MM.1S (cell line): Measurements from ENCODE around the gene GMPPA.
A peak's percentile ranks its signal among the peaks of the same experiment; 100 is the strongest.

Source experiments
- DNase-seq: peaks from one replicate; pipeline ENCODE4 v3.0.0-alpha.2; 2015
- H2AFZ ChIP-seq: fragments of 300-600 bp; sonication (generic); 2 replicates; pipeline ENCODE4 v1.6.0; 2016; ENCODE audit warnings: antibody characterized with exemption, low read length
- H3F3A ChIP-seq: fragments of 300-600 bp; sonication (generic); 2 replicates; pipeline ENCODE4 v1.6.1; 2016; ENCODE audit warnings: mild to moderate bottlenecking, antibody characterized with exemption, low read length, moderate library complexity, mixed read lengths; ENCODE audit not compliant: insufficient read depth
- H3K27ac ChIP-seq: fragments of 300-600 bp; sonication (generic); 2 replicates; pipeline ENCODE4 v1.5.1; 2016; ENCODE audit warnings: mild to moderate bottlenecking, low read length
- H3K27me3 ChIP-seq: fragments of 300-600 bp; sonication (generic); replicated peaks from 2 replicates; pipeline ENCODE4 v1.6.0; 2016; ENCODE audit warnings: low read length; ENCODE audit not compliant: insufficient read depth
- H3K36me3 ChIP-seq: fragments of 300-600 bp; sonication (generic); replicated peaks from 2 replicates; pipeline ENCODE4 v1.6.1; 2016; ENCODE audit warnings: mild to moderate bottlenecking, low read length, mixed read lengths; ENCODE audit not compliant: insufficient read depth
- H3K4me1 ChIP-seq: fragments of 300-600 bp; sonication (generic); 2 replicates; pipeline ENCODE4 v1.6.1; 2016; ENCODE audit warnings: low read length, mixed read lengths
- H3K4me2 ChIP-seq: fragments of 300-600 bp; sonication (generic); 2 replicates; pipeline ENCODE4 v1.6.0; 2016; ENCODE audit warnings: low read depth, low read length
- H3K4me3 ChIP-seq: fragments of 300-600 bp; sonication (generic); 2 replicates; pipeline ENCODE4 v1.5.1; 2016; ENCODE audit warnings: low read length, mixed read lengths
- H3K79me2 ChIP-seq: fragments of 300-600 bp; sonication (generic); 2 replicates; pipeline ENCODE4 v1.6.1; 2016; ENCODE audit warnings: mixed run types, low read length, mixed read lengths
- H3K9ac ChIP-seq: fragments of 300-600 bp; sonication (generic); 2 replicates; pipeline ENCODE4 v1.6.1; 2016; ENCODE audit warnings: low read length, mixed read lengths
- H3K9me2 ChIP-seq: fragments of 300-600 bp; sonication (generic); replicated peaks from 2 replicates; pipeline ENCODE4 v1.6.1; 2016; ENCODE audit warnings: mild to moderate bottlenecking, low read length, mixed read lengths; ENCODE audit not compliant: insufficient read depth
- H3K9me3 ChIP-seq: fragments of 300-600 bp; sonication (generic); replicated peaks from 2 replicates; pipeline ENCODE4 v1.6.1; 2016; ENCODE audit warnings: mild to moderate bottlenecking, low read length, mixed read lengths; ENCODE audit not compliant: insufficient read depth
- H4K20me1 ChIP-seq: fragments of 300-600 bp; sonication (generic); 2 replicates; pipeline ENCODE4 v1.6.1; 2016; ENCODE audit warnings: mild to moderate bottlenecking, low read length, moderate library complexity, mixed read lengths; ENCODE audit not compliant: insufficient read depth
- EZH2 ChIP-seq: fragments of 300-600 bp; sonication (generic); optimal IDR thresholded peaks from 2 replicates; pipeline ENCODE3; 2017; ENCODE audit warnings: low read depth, mild to moderate bottlenecking, antibody characterized with exemption, low read length, mixed read lengths
- EZH2phosphoT487 ChIP-seq: fragments of 300-600 bp; sonication (generic); IDR thresholded peaks from 2 replicates; pipeline ENCODE4 v1.6.1; 2018; ENCODE audit warnings: antibody characterized with exemption, low read length
- TF ChIP-seq, protein P1 (sequence below): fragments of 300-600 bp; sonication (generic); IDR thresholded peaks from 2 replicates; pipeline ENCODE4 v1.5.1; 2016; ENCODE audit warnings: antibody characterized with exemption, low read length, mixed read lengths

Gene GMPPA

DNA sequence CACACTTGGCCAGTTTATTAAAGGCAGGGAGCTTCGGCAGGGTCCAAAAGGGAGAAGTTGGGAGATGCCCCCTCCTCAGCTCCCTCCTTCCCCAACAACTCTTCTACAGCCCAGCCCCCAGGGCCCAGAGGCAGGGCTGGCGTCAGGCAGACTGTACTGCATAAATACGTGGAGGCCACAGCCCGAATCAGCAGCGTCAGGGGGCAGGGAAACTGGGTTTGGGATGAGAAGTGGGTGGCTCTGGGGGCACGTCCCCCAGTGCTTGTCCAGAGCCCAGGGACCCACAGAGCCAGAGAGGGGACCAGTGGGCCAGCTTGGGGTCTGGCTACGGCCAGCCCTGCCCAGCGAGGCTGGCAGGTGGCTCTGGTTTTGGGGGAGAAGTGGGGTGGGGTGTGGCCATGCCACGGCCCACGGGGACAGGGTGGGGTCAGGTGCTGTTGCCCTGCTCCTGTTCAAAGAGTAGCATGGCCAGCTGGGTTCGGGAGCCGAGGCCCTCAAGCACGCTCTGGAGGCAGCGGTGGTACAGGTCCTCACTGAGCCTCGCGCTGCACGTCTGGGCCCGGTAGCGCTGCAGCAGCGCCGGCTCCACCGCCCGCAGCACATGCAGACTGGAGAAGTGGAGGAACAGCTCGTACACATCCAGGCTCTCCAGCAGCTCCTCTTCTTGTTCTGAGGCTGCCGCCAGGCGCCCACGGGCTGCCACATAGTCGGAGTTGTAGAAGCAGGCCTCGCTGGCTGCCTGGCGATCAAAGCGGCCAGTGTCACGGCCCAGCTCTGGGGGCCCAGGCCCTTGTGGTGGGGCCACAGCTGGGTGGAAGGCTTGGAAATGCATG, 40.5 kb downstream of the GMPPA start:
- DNase-seq: no peak
- H3K9me2 ChIP-seq: no peaks in the 10 kb centered on the region
- H2AFZ ChIP-seq: no peak overlapping the region
- H3K4me1 ChIP-seq: 0 out of 2 replicates have a peak, but pooled peaks cover 1% of the 10 kb centered on the region
- peaks cover 9% of the 10 kb centered on the region for H3F3A ChIP-seq
- H3K36me3 ChIP-seq: no peaks in the 10 kb centered on the region
- H3K27ac ChIP-seq: no peak overlapping the region
- H3K9me3 ChIP-seq: no peaks in the 10 kb centered on the region
- no peak overlapping the region for H3K4me2 ChIP-seq
- H3K4me3 ChIP-seq: no peak overlapping the region
- no peak overlapping the region for H3K9ac ChIP-seq
- TF ChIP-seq EZH2: no peak
- TF ChIP-seq EZH2phosphoT487: no peak
- TF ChIP-seq, protein P1, sequence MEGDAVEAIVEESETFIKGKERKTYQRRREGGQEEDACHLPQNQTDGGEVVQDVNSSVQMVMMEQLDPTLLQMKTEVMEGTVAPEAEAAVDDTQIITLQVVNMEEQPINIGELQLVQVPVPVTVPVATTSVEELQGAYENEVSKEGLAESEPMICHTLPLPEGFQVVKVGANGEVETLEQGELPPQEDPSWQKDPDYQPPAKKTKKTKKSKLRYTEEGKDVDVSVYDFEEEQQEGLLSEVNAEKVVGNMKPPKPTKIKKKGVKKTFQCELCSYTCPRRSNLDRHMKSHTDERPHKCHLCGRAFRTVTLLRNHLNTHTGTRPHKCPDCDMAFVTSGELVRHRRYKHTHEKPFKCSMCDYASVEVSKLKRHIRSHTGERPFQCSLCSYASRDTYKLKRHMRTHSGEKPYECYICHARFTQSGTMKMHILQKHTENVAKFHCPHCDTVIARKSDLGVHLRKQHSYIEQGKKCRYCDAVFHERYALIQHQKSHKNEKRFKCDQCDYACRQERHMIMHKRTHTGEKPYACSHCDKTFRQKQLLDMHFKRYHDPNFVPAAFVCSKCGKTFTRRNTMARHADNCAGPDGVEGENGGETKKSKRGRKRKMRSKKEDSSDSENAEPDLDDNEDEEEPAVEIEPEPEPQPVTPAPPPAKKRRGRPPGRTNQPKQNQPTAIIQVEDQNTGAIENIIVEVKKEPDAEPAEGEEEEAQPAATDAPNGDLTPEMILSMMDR: no peak
- H3K79me2 ChIP-seq: peaks cover 11% of the 10 kb centered on the region
- no peaks in the 10 kb centered on the region; the same call in 1 of the 2 replicates for H3K27me3 ChIP-seq
- H4K20me1 ChIP-seq: no peaks in the 10 kb centered on the region

- TF ChIP-seq, protein P1: no peak
- TF ChIP-seq EZH2phosphoT487: no peak
- no peak for TF ChIP-seq EZH2
- H3K9ac ChIP-seq: no peak overlapping the region
- H3K79me2 ChIP-seq: peaks cover 11% of the 10 kb centered on the region
- H3F3A ChIP-seq: peaks cover 9% of the 10 kb centered on the region
- 0 out of 2 replicates have a peak, but pooled peaks cover 4% of the 10 kb centered on the region for H3K4me1 ChIP-seq
- no peak overlapping the region for H3K4me2 ChIP-seq
- no peaks in the 10 kb centered on the region for H3K9me3 ChIP-seq
- H3K36me3 ChIP-seq: no peaks in the 10 kb centered on the region
- H4K20me1 ChIP-seq: no peaks in the 10 kb centered on the region
- no peak for DNase-seq
- H2AFZ ChIP-seq: no peak overlapping the region
- H3K27ac ChIP-seq: no peak overlapping the region
- H3K9me2 ChIP-seq: no peaks in the 10 kb centered on the region
- no peaks in the 10 kb centered on the region; the same call in 1 of the 2 replicates for H3K27me3 ChIP-seq
- no peak overlapping the region for H3K4me3 ChIP-seq
These were observed 41.4 kb downstream of the GMPPA start for GRCh38 chr2:219539926-219540678.

GRCh38 chr2:219540784-219541504, 42.3 kb downstream of the GMPPA start:
- 0 out of 2 replicates have a peak overlapping the region, but pooled peaks have one; percentile 84 for H3K4me3 ChIP-seq
- 0 out of 2 replicates have a peak, but pooled peaks cover 4% of the 10 kb centered on the region for H3K4me1 ChIP-seq
- H3F3A ChIP-seq: peaks cover 9% of the 10 kb centered on the region
- H3K9me2 ChIP-seq: no peaks in the 10 kb centered on the region
- no peak overlapping the region for H3K9ac ChIP-seq
- no peaks in the 10 kb centered on the region; the same call in 1 of the 2 replicates for H3K27me3 ChIP-seq
- no peak overlapping the region for H2AFZ ChIP-seq
- TF ChIP-seq, protein P1: no peak
- TF ChIP-seq EZH2: no peak
- TF ChIP-seq EZH2phosphoT487: no peak
- no peaks in the 10 kb centered on the region for H3K9me3 ChIP-seq
- H3K36me3 ChIP-seq: no peaks in the 10 kb centered on the region
- H3K27ac ChIP-seq: no peak overlapping the region
- H4K20me1 ChIP-seq: no peaks in the 10 kb centered on the region
- peaks cover 11% of the 10 kb centered on the region for H3K79me2 ChIP-seq
- DNase-seq: no peak
- H3K4me2 ChIP-seq: peak overlapping the region; percentile 79; the same call in 1 of the 2 replicates
